Measurements from ENCODE around the gene NPM1. TPM values are rescaled to one million over a fixed set of nuclear protein-coding genes. Genes with fewer than 3 reads are reported as not detected.
"Not testable (repeated sequence)": the region's sequence is repeated elsewhere in the genome, so short reads cannot be mapped to it uniquely, and the experiment has no call there.

Gene NPM1
- total and polyA plus RNA-seq, 7 donors, result 452 to 2,554 (median 635) TPM

DNA sequence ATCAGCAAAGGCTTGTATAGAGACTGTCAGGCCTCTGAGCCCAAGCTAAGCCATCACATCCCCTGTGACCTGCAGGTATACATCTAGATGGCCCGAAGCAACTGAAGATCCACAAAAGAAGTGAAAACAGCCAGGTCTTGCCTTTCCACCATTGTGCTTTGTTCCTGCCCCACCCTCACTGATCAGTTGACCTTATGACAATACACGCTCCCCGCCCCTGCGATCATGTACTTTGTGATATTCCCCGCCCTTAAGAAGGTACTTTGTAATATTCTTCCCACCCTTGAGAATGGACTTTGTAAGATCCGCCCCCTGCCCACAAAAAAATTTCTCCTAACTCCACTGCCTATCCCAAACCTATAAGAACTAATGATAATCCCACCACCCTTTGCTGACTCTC is 18.6 kb upstream of the NPM1 start:
- Histone ChIP-seq H3K27ac (no peak overlapping the region), H3K4me1 (no peaks in the 10 kb centered on the region), H3K9me3 (no peaks in the 10 kb centered on the region), H3K4me3 (no peak overlapping the region), H3K36me3 (ENCODE audit: insufficient read depth in 1 of 2, low read depth in 1 of 2) (no peaks in the 10 kb centered on the region), H3K27me3 (ENCODE audit: insufficient read depth in 3 of 3, low read length in 2 of 3) (peaks cover 0 to 7% (median 5%) of the 10 kb centered on the region in 3 donors)
- ATAC-seq (no peak), DNase-seq (no peak)
- 95% methylated on average over 6 of the region's 6 CpGs for WGBS, 3 donors
- TF ChIP-seq, protein P1, sequence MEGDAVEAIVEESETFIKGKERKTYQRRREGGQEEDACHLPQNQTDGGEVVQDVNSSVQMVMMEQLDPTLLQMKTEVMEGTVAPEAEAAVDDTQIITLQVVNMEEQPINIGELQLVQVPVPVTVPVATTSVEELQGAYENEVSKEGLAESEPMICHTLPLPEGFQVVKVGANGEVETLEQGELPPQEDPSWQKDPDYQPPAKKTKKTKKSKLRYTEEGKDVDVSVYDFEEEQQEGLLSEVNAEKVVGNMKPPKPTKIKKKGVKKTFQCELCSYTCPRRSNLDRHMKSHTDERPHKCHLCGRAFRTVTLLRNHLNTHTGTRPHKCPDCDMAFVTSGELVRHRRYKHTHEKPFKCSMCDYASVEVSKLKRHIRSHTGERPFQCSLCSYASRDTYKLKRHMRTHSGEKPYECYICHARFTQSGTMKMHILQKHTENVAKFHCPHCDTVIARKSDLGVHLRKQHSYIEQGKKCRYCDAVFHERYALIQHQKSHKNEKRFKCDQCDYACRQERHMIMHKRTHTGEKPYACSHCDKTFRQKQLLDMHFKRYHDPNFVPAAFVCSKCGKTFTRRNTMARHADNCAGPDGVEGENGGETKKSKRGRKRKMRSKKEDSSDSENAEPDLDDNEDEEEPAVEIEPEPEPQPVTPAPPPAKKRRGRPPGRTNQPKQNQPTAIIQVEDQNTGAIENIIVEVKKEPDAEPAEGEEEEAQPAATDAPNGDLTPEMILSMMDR (IDR thresholded peaks at IDR 0.05), result no peak
- intact Hi-C loops (cut with DNase I), result no loop called here

DNA sequence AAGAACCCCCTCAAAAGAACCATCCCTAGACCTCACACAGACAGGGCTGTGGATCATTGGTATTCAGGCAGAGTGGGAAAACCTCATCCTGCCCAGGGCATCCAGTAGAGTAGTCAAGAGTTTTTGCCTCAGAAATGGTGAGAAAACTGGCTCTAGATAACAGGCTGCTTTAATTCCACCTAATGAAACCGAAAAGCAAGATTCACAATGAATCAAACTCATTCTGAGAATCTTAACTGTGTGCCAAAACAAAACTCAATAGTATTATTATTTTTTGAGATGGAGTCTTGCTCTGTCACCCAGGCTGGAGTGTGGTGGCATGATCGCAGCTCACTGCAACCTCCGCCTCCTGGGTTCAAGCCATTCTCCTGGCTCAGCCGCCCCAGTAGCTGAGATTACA is 17.8 kb upstream of the NPM1 start:
- Histone ChIP-seq H3K9me3 (no peaks in the 10 kb centered on the region), H3K4me3 (no peak overlapping the region), H3K27ac (no peak overlapping the region), H3K4me1 (no peaks in the 10 kb centered on the region), H3K36me3 (ENCODE audit: insufficient read depth in 1 of 2, low read depth in 1 of 2) (no peaks in the 10 kb centered on the region), H3K27me3 (ENCODE audit: insufficient read depth in 3 of 3, low read length in 2 of 3) (peaks cover 0 to 7% (median 4%) of the 10 kb centered on the region in 3 donors)
- WGBS, 3 donors, result 91 to 93% (median 92%) methylated on average over 4 of the region's 4 CpGs
- TF ChIP-seq, protein P1 (IDR thresholded peaks at IDR 0.05), result no peak
- intact Hi-C loops (cut with DNase I), result no loop called here
- DNase-seq, result no peak
- no peak for ATAC-seq

DNA sequence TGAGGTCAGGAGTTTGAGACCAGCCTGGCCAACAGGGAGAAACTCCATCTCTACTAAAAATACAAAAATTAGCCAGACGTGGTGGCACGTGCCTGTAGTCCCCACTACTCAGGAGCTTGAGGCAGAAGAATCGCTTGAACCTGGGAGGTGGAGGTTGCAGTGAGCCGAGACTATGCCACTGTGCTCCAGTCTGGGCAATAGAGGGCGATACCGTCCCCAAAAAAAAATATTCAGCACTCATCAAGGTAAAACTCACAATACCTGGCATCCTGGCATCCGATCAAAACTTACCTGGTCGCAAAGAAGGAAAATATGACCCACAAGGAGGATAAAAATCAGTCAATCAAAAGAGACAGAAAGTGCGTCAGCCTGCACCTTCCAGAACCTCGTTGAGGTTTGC is 16.8 kb upstream of the NPM1 start:
- H3K27ac ChIP-seq; H3K4me1 ChIP-seq; intact Hi-C loops (cut with DNase I); H3K4me3 ChIP-seq; H3K9me3 ChIP-seq; H3K36me3 ChIP-seq (ENCODE audit: insufficient read depth in 1 of 2, low read depth in 1 of 2); DNase-seq; ATAC-seq; H3K27me3 ChIP-seq (ENCODE audit: insufficient read depth in 3 of 3, low read length in 2 of 3): not testable (repeated sequence)
- 46 to 49% (median 48%) methylated on average over 10 of the region's 10 CpGs for WGBS, 3 donors

DNA sequence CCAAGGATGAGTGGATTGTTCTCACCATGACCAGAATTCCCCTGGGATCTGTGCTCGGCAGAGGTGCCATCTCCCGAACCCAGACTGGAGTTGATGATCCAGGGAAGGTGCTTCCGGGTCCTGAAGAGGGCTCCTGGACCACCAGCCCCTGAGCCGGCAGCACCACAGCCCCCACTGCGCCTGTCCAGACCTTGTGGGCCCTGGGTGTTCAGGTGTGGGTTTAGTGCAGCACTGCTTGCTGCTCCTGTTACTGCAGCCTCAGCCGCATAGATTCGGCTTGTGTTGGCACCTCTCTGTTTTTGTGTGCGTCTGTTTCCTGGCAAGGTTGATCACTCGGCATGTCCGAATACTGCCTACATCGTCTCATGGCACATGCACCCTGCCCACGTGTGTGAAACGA is 16.3 kb upstream of the NPM1 start:
- 70 to 82% (median 72%) methylated on average over 13 of the region's 13 CpGs for WGBS, 3 donors
- H3K4me3 ChIP-seq, result no peak overlapping the region
- TF ChIP-seq, protein P1 (IDR thresholded peaks at IDR 0.05), result no peak
- ATAC-seq (no peak), DNase-seq (no peak)
- no peaks in the 10 kb centered on the region for H3K36me3 ChIP-seq (ENCODE audit: insufficient read depth in 1 of 2, low read depth in 1 of 2)
- intact Hi-C loops (cut with DNase I), result no loop called here
- H3K9me3 ChIP-seq, result no peaks in the 10 kb centered on the region
- no peak overlapping the region for H3K27ac ChIP-seq
- H3K27me3 ChIP-seq (ENCODE audit: insufficient read depth in 3 of 3, low read length in 2 of 3), result peaks cover 0 to 5% (median 0%) of the 10 kb centered on the region in 3 donors
- H3K4me1 ChIP-seq, result no peaks in the 10 kb centered on the region

DNA sequence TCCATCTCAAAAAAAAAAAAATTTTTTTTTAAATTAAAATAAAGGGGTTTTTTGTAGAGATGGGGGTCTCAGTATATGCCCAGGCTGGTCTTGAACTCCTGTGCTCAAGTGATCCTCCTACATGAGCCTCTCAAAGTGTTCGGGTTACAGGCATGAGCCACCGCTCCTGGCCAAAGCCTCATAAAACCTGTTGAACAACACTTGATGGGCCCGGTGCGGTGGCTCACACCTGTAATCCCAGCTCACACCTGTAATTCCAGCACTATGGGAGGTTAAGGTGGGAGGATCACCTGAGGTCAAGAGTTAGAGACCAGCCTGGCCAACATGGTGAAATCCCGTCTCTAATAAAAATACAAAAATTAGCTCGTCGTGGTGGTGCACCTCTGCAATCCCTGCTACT is 7.7 kb upstream of the NPM1 start:
- no peaks in the 10 kb centered on the region for H3K9me3 ChIP-seq
- no peaks in the 10 kb centered on the region for H3K4me1 ChIP-seq
- H3K27ac ChIP-seq, result no peak overlapping the region
- TF ChIP-seq, protein P1 (IDR thresholded peaks at IDR 0.05), result no peak
- peaks cover 0 to 5% (median 2%) of the 10 kb centered on the region in 3 donors for H3K27me3 ChIP-seq (ENCODE audit: insufficient read depth in 3 of 3, low read length in 2 of 3)
- no peak for ATAC-seq
- H3K4me3 ChIP-seq, result no peak overlapping the region
- DNase-seq, result no peak
- WGBS, 3 donors, result 94 to 97% (median 96%) methylated on average over 7 of the region's 7 CpGs
- no peaks in the 10 kb centered on the region for H3K36me3 ChIP-seq (ENCODE audit: insufficient read depth in 1 of 2, low read depth in 1 of 2)
- intact Hi-C loops (cut with DNase I), result no loop called here

DNA sequence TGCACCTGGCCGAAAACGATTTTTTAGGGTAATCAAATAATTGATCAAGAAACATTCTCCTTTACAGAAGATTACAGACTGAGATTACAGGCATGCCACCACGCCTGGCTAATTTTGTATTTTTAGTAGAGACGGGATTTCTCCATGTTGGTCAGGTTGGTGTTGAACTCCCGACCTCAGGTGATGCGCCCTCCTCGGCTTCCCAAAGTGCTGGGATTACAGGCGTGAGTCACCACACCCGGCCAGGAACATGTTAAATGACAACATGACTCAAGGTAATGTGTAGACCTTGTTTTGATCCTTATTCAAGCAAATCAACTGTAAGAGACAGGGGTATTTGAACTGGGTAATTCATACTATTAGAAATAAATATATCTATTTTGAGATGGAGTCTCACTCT is 3.2 kb upstream of the NPM1 start:
- H3K9me3 ChIP-seq; intact Hi-C loops (cut with DNase I): not testable (repeated sequence)
- 88 to 93% (median 89%) methylated on average over 9 of the region's 9 CpGs for WGBS, 3 donors

DNA sequence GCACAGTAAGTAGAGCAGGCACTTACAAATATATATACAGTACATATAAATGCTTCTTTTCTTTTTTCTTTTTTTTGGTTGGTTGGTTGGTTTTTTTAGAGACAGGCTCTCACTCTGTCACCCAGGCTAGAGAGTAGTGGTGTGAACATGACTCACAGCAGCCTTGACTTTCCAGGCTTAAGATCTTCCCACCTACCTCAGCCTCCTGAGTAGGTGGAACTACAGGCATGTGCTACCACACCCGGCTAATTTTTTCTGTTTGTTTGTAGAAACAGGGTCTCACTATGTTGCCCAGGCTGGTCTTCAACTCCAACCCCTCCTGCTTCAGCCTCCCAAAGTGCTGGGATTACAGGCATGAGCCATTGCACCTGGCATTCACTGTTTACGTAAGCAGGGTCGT is 2.6 kb upstream of the NPM1 start:
- H3K27me3 ChIP-seq (ENCODE audit: insufficient read depth in 3 of 3, low read length in 2 of 3); H3K27ac ChIP-seq; H3K9me3 ChIP-seq; H3K4me3 ChIP-seq; intact Hi-C loops (cut with DNase I); H3K36me3 ChIP-seq (ENCODE audit: insufficient read depth in 1 of 2, low read depth in 1 of 2); H3K4me1 ChIP-seq; ATAC-seq; DNase-seq: not testable (repeated sequence)
- WGBS, 3 donors, result 63 to 70% (median 66%) methylated on average over 3 of the region's 3 CpGs

More for the DNA sequence above, 3.2 kb upstream of the NPM1 start:
- not testable (repeated sequence) for H3K27me3 ChIP-seq (ENCODE audit: insufficient read depth in 3 of 3, low read length in 2 of 3); ATAC-seq; H3K4me3 ChIP-seq; H3K4me1 ChIP-seq; DNase-seq; H3K27ac ChIP-seq; H3K36me3 ChIP-seq (ENCODE audit: insufficient read depth in 1 of 2, low read depth in 1 of 2)
